Measurements from ENCODE around the gene TMEM130. TPM values are rescaled to one million over a fixed set of nuclear protein-coding genes. Genes with fewer than 3 reads are reported as not detected.

Gene TMEM130
- total and polyA plus RNA-seq, 2 experiments from 2014 or later, result 1.5 to 2.0 TPM

DNA sequence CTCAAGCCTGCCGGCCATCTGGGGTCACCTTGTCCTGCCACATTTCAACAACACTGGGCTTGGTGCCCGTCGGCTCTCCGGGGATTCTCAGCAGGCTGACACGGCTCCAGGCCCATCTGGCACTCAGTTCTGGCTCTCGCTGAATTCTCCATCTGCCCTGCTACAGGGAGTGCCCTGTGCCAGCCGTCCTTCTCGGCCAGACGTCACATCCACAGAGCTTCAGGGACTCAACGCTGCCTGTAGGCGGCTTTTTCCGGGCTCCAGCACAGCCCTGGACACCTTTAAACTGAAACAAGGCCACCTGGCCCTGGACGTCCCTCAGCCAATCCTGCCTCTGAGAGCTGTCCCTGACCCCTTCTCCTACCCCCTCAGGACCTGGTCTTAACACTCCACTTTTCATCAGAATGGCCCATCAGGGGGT lies 43.0 kb downstream of the TMEM130 start (continued):
- TF ChIP-seq NANOG (IDR thresholded peaks at IDR 0.05; ENCODE audit: borderline replicate concordance) (no peak), REST (IDR thresholded peaks at IDR 0.05; ENCODE audit: unreplicated experiment) (no peak), CTCF (conservative IDR thresholded peaks at IDR 0.05; ENCODE audit: low read depth in 2 of 2) (no peak), CREB1 (CRISPR knock-in tag; IDR thresholded peaks at IDR 0.05; ENCODE audit: low read depth) (no peak), EZH2phosphoT487 (IDR thresholded peaks at IDR 0.05; ENCODE audit: unreplicated experiment) (no peak)
- TF ChIP-seq, protein P1, sequence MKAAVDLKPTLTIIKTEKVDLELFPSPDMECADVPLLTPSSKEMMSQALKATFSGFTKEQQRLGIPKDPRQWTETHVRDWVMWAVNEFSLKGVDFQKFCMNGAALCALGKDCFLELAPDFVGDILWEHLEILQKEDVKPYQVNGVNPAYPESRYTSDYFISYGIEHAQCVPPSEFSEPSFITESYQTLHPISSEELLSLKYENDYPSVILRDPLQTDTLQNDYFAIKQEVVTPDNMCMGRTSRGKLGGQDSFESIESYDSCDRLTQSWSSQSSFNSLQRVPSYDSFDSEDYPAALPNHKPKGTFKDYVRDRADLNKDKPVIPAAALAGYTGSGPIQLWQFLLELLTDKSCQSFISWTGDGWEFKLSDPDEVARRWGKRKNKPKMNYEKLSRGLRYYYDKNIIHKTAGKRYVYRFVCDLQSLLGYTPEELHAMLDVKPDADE (IDR thresholded peaks at IDR 0.05), result no peak

DNA sequence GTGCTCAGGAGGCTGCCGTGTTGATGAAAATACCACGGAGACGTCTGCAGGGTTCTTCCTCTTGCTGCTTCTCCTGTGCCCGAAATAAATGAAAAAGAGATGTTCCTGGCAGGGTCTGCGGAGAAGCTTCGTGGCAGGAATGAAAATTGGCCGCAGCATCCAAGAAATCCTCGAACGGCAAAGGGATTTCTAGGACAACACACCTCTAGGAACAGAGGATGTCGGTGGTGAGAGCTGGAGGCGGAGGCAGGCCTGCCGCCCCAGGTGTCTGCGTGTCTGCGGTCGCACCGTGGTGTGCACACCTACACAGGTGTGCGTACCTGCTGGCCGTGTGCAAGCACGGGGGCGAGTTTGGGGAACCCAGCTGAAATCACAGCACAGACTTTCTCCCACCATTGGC lies 43.4 kb downstream of the TMEM130 start:
- Mint-ChIP-seq H3K4me1 (peaks cover 21% of the 10 kb centered on the region), H3K4me3 (no peak overlapping the region), H3K36me3 (ENCODE audit: low read depth) (no peaks in the 10 kb centered on the region; the same call in 2 of the 3 replicates), H3K27me3 (ENCODE audit: insufficient read depth, low read depth, poor library complexity) (peaks cover 3% of the 10 kb centered on the region), H3K27ac (no peak overlapping the region), H3K9me3 (no peaks in the 10 kb centered on the region; the same call in 2 of the 3 replicates)
- peak; percentile 47 for ATAC-seq
- Histone ChIP-seq H3K9me2 (ENCODE audit: insufficient read depth) (0 out of 2 replicates have a peak, but pooled peaks cover 3% of the 10 kb centered on the region), H3F3A (replicated peaks; ENCODE audit: low read depth) (no peaks in the 10 kb centered on the region), H3K4me1 (ENCODE audit: insufficient read depth) (peaks cover 11% of the 10 kb centered on the region; the same call in 1 of the 2 replicates), H3K36me3 (ENCODE audit: insufficient read depth) (no peaks in the 10 kb centered on the region; the same call in 1 of the 2 replicates), H3K79me2 (replicated peaks; ENCODE audit: insufficient read depth) (no peaks in the 10 kb centered on the region), H2AFZ (peak overlapping the region; percentile 89), H4K20me1 (replicated peaks; ENCODE audit: insufficient read depth) (no peaks in the 10 kb centered on the region), H3K4me2 (peak overlapping the region; percentile 60), H3K27me3 (ENCODE audit: insufficient read depth) (no peaks in the 10 kb centered on the region), H3K4me3 (no peak overlapping the region), H3K27ac (ENCODE audit: low read depth) (no peak overlapping the region)
- TF ChIP-seq NANOG (IDR thresholded peaks at IDR 0.05; ENCODE audit: borderline replicate concordance) (no peak), ZNF331 (CRISPR knock-in tag; IDR thresholded peaks at IDR 0.05; ENCODE audit: low read depth) (no peak), POLR2AphosphoS5 (IDR thresholded peaks at IDR 0.05; ENCODE audit: low read depth) (no peak)
- no peak for DNase-seq (ENCODE audit: low spot score)
